Measurements from ENCODE around the gene HES1. TPM values are rescaled to one million over a fixed set of nuclear protein-coding genes. Genes with fewer than 3 reads are reported as not detected.

Gene HES1
- total and polyA plus RNA-seq, 9 of the 15 experiments (the other 6 are each of a cell fraction or from before 2014, with no cell fraction given): 3.4 to 37.0 (median 19.3) TPM

GRCh38 chr3:194134757-194135515, 1.0 kb upstream of the HES1 start (continued):
- TF ChIP-seq, protein P1, sequence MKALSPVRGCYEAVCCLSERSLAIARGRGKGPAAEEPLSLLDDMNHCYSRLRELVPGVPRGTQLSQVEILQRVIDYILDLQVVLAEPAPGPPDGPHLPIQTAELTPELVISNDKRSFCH (CRISPR knock-in tag; IDR thresholded peaks at IDR 0.05): no peak
- TF ChIP-seq, protein P1 (tag; IDR thresholded peaks at IDR 0.05): 0 out of 2 replicates have a peak, but pooled peaks have one; percentile 52
- peak; percentile 56; the same call in 1 of the 2 replicates for TF ChIP-seq DIDO1 (tag; IDR thresholded peaks at IDR 0.05; ENCODE audit: low read depth)
- TF ChIP-seq FOXM1 (IDR thresholded peaks at IDR 0.05; ENCODE audit: low read depth): 0 out of 2 replicates have a peak, but pooled peaks have one; percentile 11
- no peak for TF ChIP-seq FOXM1 (CRISPR knock-in tag; IDR thresholded peaks at IDR 0.05; ENCODE audit: low read depth)
- TF ChIP-seq, protein P2, sequence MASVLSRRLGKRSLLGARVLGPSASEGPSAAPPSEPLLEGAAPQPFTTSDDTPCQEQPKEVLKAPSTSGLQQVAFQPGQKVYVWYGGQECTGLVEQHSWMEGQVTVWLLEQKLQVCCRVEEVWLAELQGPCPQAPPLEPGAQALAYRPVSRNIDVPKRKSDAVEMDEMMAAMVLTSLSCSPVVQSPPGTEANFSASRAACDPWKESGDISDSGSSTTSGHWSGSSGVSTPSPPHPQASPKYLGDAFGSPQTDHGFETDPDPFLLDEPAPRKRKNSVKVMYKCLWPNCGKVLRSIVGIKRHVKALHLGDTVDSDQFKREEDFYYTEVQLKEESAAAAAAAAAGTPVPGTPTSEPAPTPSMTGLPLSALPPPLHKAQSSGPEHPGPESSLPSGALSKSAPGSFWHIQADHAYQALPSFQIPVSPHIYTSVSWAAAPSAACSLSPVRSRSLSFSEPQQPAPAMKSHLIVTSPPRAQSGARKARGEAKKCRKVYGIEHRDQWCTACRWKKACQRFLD (CRISPR knock-in tag; IDR thresholded peaks at IDR 0.05): no peak
- TF ChIP-seq EHMT2 (IDR thresholded peaks at IDR 0.05): no peak
- no peak for TF ChIP-seq SMAD3 (CRISPR knock-in tag; conservative IDR thresholded peaks at IDR 0.05)
- TF ChIP-seq KLF13 (tag; IDR thresholded peaks at IDR 0.05; ENCODE audit: borderline replicate concordance, low read depth): 0 out of 2 replicates have a peak, but pooled peaks have one; percentile 23
- TF ChIP-seq, protein P3, sequence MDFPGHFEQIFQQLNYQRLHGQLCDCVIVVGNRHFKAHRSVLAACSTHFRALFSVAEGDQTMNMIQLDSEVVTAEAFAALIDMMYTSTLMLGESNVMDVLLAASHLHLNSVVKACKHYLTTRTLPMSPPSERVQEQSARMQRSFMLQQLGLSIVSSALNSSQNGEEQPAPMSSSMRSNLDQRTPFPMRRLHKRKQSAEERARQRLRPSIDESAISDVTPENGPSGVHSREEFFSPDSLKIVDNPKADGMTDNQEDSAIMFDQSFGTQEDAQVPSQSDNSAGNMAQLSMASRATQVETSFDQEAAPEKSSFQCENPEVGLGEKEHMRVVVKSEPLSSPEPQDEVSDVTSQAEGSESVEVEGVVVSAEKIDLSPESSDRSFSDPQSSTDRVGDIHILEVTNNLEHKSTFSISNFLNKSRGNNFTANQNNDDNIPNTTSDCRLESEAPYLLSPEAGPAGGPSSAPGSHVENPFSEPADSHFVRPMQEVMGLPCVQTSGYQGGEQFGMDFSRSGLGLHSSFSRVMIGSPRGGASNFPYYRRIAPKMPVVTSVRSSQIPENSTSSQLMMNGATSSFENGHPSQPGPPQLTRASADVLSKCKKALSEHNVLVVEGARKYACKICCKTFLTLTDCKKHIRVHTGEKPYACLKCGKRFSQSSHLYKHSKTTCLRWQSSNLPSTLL (IDR thresholded peaks at IDR 0.05): no peak
- no peak for TF ChIP-seq THAP12 (CRISPR knock-in tag; IDR thresholded peaks at IDR 0.05)
- no peak for TF ChIP-seq NFRKB (IDR thresholded peaks at IDR 0.05; ENCODE audit: low read depth)
- no peak for TF ChIP-seq MTA2 (IDR thresholded peaks at IDR 0.05; ENCODE audit: low read depth)
- TF ChIP-seq ZNF436 (CRISPR knock-in tag; IDR thresholded peaks at IDR 0.05): no peak
- TF ChIP-seq MYNN (IDR thresholded peaks at IDR 0.05): peak; percentile 90; the same call in 1 of the 2 replicates
- no peak for TF ChIP-seq MYNN (CRISPR knock-in tag; IDR thresholded peaks at IDR 0.05)
- TF ChIP-seq KAT8 (IDR thresholded peaks at IDR 0.05; ENCODE audit: low read depth): no peak
- TF ChIP-seq, protein P4, sequence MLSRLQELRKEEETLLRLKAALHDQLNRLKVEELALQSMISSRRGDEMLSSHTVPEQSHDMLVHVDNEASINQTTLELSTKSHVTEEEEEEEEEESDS (CRISPR knock-in tag; IDR thresholded peaks at IDR 0.05): no peak
- TF ChIP-seq KLF16 (IDR thresholded peaks at IDR 0.05): no peak; the same call in 1 of the 2 replicates
- peak; percentile 99 for TF ChIP-seq CCNT2 (IDR thresholded peaks at IDR 0.05; ENCODE audit: borderline replicate concordance, extremely low read depth, insufficient read length, low read depth, low read length)
- peak; percentile 90 for TF ChIP-seq TAF9B (IDR thresholded peaks at IDR 0.05; ENCODE audit: partially characterized antibody)
- no peak for TF ChIP-seq HOXB6 (CRISPR knock-in tag; IDR thresholded peaks at IDR 0.05; ENCODE audit: borderline replicate concordance)
- no peak for TF ChIP-seq HDAC6 (IDR thresholded peaks at IDR 0.05; ENCODE audit: low read depth, low read length)
- TF ChIP-seq HMG20A (CRISPR knock-in tag; conservative IDR thresholded peaks at IDR 0.05): no peak
